ENCODE data around the gene FGF2. TPM values are rescaled to one million over a fixed set of nuclear protein-coding genes. Genes with fewer than 3 reads are reported as not detected.

FGF2 gene
- total RNA-seq, 1 experiment from 2014 or later: 33.7 TPM

GRCh38 chr4:122815248-122815647, 11.4 kb upstream of the FGF2 start:
- TF ChIP-seq, protein P1, sequence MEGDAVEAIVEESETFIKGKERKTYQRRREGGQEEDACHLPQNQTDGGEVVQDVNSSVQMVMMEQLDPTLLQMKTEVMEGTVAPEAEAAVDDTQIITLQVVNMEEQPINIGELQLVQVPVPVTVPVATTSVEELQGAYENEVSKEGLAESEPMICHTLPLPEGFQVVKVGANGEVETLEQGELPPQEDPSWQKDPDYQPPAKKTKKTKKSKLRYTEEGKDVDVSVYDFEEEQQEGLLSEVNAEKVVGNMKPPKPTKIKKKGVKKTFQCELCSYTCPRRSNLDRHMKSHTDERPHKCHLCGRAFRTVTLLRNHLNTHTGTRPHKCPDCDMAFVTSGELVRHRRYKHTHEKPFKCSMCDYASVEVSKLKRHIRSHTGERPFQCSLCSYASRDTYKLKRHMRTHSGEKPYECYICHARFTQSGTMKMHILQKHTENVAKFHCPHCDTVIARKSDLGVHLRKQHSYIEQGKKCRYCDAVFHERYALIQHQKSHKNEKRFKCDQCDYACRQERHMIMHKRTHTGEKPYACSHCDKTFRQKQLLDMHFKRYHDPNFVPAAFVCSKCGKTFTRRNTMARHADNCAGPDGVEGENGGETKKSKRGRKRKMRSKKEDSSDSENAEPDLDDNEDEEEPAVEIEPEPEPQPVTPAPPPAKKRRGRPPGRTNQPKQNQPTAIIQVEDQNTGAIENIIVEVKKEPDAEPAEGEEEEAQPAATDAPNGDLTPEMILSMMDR (IDR thresholded peaks at IDR 0.05; ENCODE audit: unreplicated experiment): no peak
- no peak overlapping the region for H3K27ac Mint-ChIP-seq (ENCODE audit: unreplicated experiment)
- CTCF ChIA-PET: no interaction called here
- no peaks in the 10 kb centered on the region for H3K27me3 Mint-ChIP-seq (ENCODE audit: unreplicated experiment)
- DNase-seq: no peak
- intact Hi-C loops (cut with micrococcal nuclease; ENCODE audit: unreplicated experiment): no loop called here
- H3K9me3 Mint-ChIP-seq (ENCODE audit: low read depth, unreplicated experiment): no peaks in the 10 kb centered on the region
- no TSS peak for BruUV-seq (replicated peaks)
- H3K36me3 Mint-ChIP-seq (ENCODE audit: insufficient read depth, unreplicated experiment): peaks cover 3% of the 10 kb centered on the region
- H3K4me3 Mint-ChIP-seq (ENCODE audit: low read depth, unreplicated experiment): no peak overlapping the region
- peaks cover 5% of the 10 kb centered on the region for H3K4me1 Mint-ChIP-seq (ENCODE audit: low read depth, unreplicated experiment)

DNA sequence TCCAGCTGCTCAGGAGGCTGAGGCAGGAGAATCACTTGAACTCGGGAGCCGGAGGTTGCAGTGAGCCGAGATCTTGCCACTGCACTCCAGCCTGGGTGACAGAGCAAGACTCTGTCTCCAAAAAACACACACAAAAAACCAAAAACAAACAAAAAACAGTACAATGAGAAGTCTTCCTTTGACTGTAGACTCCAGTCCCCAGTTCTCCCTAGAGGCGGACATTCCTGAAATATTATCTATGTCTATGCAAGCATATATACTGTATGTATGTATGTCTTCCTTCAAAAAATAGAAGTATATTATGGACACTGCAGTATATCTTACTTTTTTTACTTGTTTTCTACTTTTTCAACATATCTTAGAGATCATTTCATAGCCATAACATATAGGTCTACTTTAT, 10.2 kb upstream of the FGF2 start:
- no peak for DNase-seq
- no TSS peak for BruUV-seq (replicated peaks)
- intact Hi-C loops (cut with micrococcal nuclease; ENCODE audit: unreplicated experiment): no loop called here
- H3K27ac Mint-ChIP-seq (ENCODE audit: unreplicated experiment): no peak overlapping the region
- no peaks in the 10 kb centered on the region for H3K9me3 Mint-ChIP-seq (ENCODE audit: low read depth, unreplicated experiment)
- no peak overlapping the region for H3K4me3 Mint-ChIP-seq (ENCODE audit: low read depth, unreplicated experiment)
- no peaks in the 10 kb centered on the region for H3K27me3 Mint-ChIP-seq (ENCODE audit: unreplicated experiment)
- CTCF ChIA-PET: no interaction called here
- H3K4me1 Mint-ChIP-seq (ENCODE audit: low read depth, unreplicated experiment): peaks cover 9% of the 10 kb centered on the region
- TF ChIP-seq, protein P1 (IDR thresholded peaks at IDR 0.05; ENCODE audit: unreplicated experiment): no peak
- peaks cover 6% of the 10 kb centered on the region for H3K36me3 Mint-ChIP-seq (ENCODE audit: insufficient read depth, unreplicated experiment)

DNA sequence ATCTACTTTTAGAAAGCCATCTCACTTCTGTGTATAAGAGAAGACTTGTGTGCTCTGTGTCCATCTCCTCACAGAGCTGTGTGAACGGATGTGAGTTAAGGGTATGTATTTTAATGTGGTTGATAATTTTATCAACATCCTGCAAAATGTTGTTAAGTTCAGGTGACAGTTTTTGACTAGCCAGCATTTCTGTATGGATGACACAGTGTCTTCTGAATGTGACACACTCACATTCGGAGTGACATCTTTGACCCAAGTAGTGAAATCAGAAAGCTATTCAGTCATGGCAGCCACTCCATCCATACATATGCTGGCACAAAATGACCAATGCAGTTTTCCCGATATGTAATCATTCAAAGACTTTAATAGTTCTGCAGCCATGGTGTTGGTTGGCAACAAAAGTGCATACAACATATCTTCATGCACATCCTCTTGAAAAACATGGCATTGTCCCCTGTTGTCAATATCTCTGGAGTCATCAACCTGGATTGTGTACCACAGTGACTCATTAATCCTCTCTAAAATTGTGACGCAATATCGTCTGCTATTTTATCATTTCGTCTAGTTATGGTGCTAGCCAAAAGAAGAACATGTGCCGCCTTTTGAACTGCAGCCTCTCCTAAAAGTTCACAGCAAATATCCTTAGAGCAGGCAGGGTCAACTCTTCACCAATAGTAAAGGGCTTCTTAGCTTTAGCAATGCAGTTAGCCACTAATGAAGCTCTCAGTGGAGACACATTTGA, 6.8 kb upstream of the FGF2 start:
- TF ChIP-seq, protein P1 (IDR thresholded peaks at IDR 0.05; ENCODE audit: unreplicated experiment): no peak
- no peak overlapping the region for H3K27ac Mint-ChIP-seq (ENCODE audit: unreplicated experiment)
- CTCF ChIA-PET: no interaction called here

DNA sequence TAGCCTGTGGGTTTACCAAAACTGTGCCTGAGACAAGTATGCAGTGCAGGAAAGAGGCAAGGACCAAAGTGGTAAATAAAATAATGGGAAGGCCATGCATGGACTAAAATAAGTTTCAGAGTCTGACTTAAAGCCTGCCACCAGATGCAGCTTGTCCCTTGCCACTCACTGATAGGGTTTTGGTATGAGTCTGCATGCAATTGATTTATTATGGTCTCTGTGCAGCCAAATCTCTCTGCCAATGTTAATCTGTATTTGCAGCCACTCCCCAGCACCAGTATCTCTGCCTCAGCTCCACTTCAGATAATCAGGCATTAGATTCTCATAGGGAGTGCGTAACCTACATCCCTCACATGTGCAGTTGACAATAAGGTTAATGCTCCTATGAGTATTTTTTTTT, 5.5 kb upstream of the FGF2 start:
- TF ChIP-seq, protein P1 (IDR thresholded peaks at IDR 0.05; ENCODE audit: unreplicated experiment): no peak
- peaks cover 24% of the 10 kb centered on the region for H3K4me1 Mint-ChIP-seq (ENCODE audit: low read depth, unreplicated experiment)
- H3K9me3 Mint-ChIP-seq (ENCODE audit: low read depth, unreplicated experiment): no peaks in the 10 kb centered on the region
- no TSS peak for BruUV-seq (replicated peaks)
- no peak for DNase-seq
- H3K36me3 Mint-ChIP-seq (ENCODE audit: insufficient read depth, unreplicated experiment): peaks cover 9% of the 10 kb centered on the region
- H3K4me3 Mint-ChIP-seq (ENCODE audit: low read depth, unreplicated experiment): no peak overlapping the region
- H3K27ac Mint-ChIP-seq (ENCODE audit: unreplicated experiment): no peak overlapping the region
- intact Hi-C loops (cut with micrococcal nuclease; ENCODE audit: unreplicated experiment): no loop called here
- no peaks in the 10 kb centered on the region for H3K27me3 Mint-ChIP-seq (ENCODE audit: unreplicated experiment)
- CTCF ChIA-PET: no interaction called here

More for the DNA sequence above, 6.8 kb upstream of the FGF2 start:
- Mint-ChIP-seq H3K4me1 (ENCODE audit: low read depth, unreplicated experiment) (peaks cover 14% of the 10 kb centered on the region), H3K4me3 (ENCODE audit: low read depth, unreplicated experiment) (no peak overlapping the region), H3K27me3 (ENCODE audit: unreplicated experiment) (no peaks in the 10 kb centered on the region), H3K9me3 (ENCODE audit: low read depth, unreplicated experiment) (no peaks in the 10 kb centered on the region), H3K36me3 (ENCODE audit: insufficient read depth, unreplicated experiment) (peaks cover 6% of the 10 kb centered on the region)
- intact Hi-C loops (cut with micrococcal nuclease; ENCODE audit: unreplicated experiment): no loop called here
- no TSS peak for BruUV-seq (replicated peaks)
- DNase-seq: no peak
